NCI-H2081 treated with DMSO at 0.1 percent for 48 hours (cell line): ENCODE results near the gene SETD2.
"Not testable (repeated sequence)": the region's sequence is repeated elsewhere in the genome, so short reads cannot be mapped to it uniquely, and the experiment has no call there.

Experiments
- DNase-seq: peaks from one replicate; lab custom pipeline; 2025; lab: John Stamatoyannopoulos, UW

The SETD2 gene

GRCh38 chr3:47152578-47152977 is 11.3 kb downstream of the SETD2 start:
- DNase-seq: no peak

- DNase-seq: no peak
Observed at GRCh38 chr3:47151836-47152235, 12.1 kb downstream of the SETD2 start.

DNA sequence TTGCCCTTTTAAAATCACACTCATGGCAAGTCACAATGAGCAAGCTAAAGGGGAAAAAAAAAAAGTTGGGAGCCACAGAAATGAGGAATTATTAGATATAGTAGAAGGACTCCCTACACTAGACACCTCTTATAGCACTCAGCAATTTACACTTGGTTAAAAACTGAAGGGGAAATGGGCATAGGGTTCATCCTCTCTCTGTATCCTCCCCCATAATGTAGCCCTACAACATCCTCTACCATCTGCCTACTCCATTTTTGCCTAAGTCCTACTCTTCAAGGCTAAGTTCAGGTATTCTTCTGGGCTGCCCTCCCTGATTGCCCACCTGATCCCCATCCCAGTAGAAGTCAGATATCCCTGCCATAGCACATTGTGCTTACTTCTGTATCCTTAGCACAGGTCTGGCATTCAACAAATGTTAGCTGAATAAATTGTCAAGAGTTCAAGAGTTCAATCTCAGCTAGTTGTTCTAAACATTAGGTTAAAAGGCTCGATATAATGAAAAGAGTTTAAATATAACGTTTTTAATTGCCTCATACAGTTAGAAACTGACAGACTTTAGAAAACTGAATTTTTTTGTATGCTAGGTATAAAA is 14.5 kb downstream of the SETD2 start:
- DNase-seq: no peak

DNA sequence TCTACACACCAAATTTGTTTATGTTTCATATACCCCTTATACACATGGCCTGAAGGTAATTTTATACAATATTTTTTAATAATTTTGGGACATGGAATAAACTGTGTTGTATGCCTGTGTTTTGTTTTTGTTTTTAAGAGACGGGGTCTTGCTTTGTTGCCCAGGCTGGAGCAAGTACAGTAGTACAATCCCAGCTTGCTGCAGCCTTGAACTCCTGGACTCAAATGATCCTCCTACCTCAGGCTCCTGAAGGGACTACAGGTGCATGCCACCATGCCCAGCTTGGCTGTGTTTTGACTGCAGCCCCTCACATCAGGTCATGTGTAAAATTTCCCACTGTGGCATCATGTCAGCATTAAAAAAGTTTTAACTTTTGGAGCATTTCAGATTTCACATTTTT is 18.6 kb downstream of the SETD2 start:
- DNase-seq: no peak

DNA sequence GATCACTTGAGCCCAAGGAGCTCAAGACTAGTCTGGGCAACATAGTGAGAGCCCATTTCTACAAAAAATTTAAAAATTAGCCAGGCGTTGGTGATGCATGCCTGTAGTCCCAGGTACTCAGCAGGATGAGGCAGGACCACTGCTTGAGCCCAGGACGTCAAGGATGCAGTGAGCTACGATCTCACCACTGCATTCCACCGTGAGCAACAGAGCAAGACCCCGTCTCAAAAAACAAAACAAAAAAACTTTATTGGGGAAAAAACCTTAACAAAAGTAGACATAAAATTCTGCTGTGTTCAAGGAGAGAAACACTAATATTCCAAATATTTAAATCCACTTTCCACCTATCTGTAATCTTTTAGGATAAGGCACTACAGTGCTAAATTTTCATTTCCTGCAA is 20.8 kb downstream of the SETD2 start:
- no peak for DNase-seq

- not testable (repeated sequence) for DNase-seq
Observed at GRCh38 chr3:47142536-47142935, 21.4 kb downstream of the SETD2 start.

GRCh38 chr3:47140973-47141461 is 22.9 kb downstream of the SETD2 start:
- DNase-seq: not testable (repeated sequence)

DNA sequence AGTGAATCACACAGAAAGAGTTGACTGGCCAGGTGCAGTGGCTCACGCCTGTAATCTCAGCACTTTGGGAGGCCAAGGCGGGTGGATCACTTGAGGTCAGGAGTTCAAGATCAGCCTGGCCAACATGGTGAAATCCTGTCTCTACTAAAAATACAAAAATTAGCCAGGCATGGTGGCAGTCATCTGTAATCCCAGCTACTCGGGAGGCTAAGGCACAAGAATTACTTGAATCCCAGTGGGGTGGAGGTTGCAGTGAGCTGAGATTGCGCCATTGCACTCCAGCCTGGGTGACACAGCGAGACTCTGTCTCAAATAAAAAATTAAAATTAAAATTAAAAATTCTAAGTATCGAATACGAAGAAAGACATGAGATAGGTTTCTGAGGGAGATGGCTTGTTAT is 23.4 kb downstream of the SETD2 start:
- DNase-seq: not testable (repeated sequence)

GRCh38 chr3:47134311-47134710 is 29.6 kb downstream of the SETD2 start:
- DNase-seq: no peak

DNA sequence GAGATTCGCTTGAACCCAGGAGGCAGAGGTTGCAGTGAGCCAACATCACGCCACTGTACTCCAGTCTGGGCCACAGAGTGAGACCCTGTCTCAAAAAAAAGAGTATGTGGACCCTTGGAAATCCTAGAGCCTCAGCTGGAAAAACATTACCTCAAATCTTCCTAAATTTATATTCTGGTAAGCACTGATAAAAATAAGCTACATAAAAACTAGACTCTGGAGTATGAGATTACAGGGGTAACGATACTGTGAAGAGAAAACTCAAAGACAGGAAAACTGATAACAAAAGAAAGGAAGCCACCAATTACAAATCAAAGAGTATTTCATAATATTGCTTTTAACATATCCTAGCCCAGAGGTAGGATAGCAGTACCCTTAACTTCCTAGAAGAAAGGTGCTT is 30.3 kb downstream of the SETD2 start:
- DNase-seq: no peak

- DNase-seq: no peak
Observed at GRCh38 chr3:47130557-47130956, 33.4 kb downstream of the SETD2 start.

GRCh38 chr3:47128137-47128536 is 35.8 kb downstream of the SETD2 start:
- DNase-seq: no peak

- no peak for DNase-seq
Observed at GRCh38 chr3:47123857-47124256, 40.1 kb downstream of the SETD2 start.

GRCh38 chr3:47121409-47121808 is 42.5 kb downstream of the SETD2 start:
- DNase-seq: no peak

GRCh38 chr3:47120138-47120537 is 43.8 kb downstream of the SETD2 start:
- no peak for DNase-seq

- not testable (repeated sequence) for DNase-seq
Observed at GRCh38 chr3:47119387-47119786, 44.5 kb downstream of the SETD2 start.

GRCh38 chr3:47117807-47118364 is 46.0 kb downstream of the SETD2 start:
- no peak for DNase-seq

DNA sequence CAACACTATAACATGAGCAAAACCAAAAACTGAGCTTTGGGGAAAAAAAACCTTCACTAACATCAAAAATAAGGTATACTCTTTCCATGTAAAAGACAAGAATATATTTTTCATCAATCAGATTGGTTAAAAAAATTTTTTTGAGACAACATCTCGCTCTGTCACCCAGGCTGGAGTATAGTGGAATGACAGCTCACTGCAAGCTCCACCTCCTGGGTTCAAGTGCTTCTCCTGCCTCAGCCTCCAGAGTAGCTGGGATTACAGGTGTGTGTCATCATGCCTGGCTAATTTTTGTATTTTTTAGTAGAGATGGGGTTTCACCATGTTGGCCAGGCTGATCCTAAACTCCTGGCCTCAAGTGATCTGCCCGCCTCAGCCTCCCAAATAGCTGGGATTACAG is 48.4 kb downstream of the SETD2 start:
- not testable (repeated sequence) for DNase-seq

- DNase-seq: no peak
Observed at GRCh38 chr3:47113669-47114365, 50.1 kb downstream of the SETD2 start.

DNA sequence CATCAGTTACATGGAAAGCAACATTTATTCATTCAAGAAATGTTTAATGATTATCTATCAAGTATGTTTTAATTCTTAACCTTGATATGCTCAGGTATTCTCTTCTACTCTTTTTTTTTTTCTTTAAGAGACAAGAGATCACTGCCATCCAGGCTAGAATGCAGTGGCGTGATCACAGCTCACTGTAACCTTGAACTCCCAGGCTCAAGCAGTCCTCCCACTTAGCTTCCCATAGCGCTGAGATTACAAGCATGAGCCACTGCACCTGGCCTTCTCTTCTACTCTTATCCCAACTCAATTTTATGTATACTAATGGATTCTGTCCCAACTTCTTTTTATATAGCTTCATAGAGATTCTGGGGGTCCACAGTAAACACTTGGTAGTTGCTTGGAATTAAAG is 50.9 kb downstream of the SETD2 start:
- no peak for DNase-seq

- no peak for DNase-seq
Observed at GRCh38 chr3:47109393-47109792, 54.5 kb downstream of the SETD2 start.

- DNase-seq: no peak
Observed at GRCh38 chr3:47108546-47108945, 55.4 kb downstream of the SETD2 start.

- no peak for DNase-seq
Observed at GRCh38 chr3:47104259-47104658, 59.7 kb downstream of the SETD2 start.

- DNase-seq: no peak
Observed at GRCh38 chr3:47103619-47104018, 60.3 kb downstream of the SETD2 start.
